Endodermal cell (in vitro differentiated cells): ENCODE data around the gene GATA3. TPM values are rescaled to one million over a fixed set of nuclear protein-coding genes. Genes with fewer than 3 reads are reported as not detected.

Experiments used
- DNase-seq: peaks from one replicate; pipeline ENCODE4 v3.0.0-alpha.2; 2017
- H3K27ac ChIP-seq: 2 replicates; pipeline ENCODE4 v1.5.1; 2013; ENCODE audit warnings: mild to moderate bottlenecking, low read depth, low read length, moderate library complexity
- H3K27me3 ChIP-seq: 2 replicates; pipeline ENCODE4 v1.6.1; 2013; ENCODE audit warnings: mild to moderate bottlenecking, low read length, moderate library complexity; ENCODE audit not compliant: insufficient read depth, control insufficient read depth, poor library complexity, severe bottlenecking
- H3K36me3 ChIP-seq: 2 replicates; pipeline ENCODE4 v1.7.0; 2013; ENCODE audit warnings: mild to moderate bottlenecking, low read length, moderate library complexity; ENCODE audit not compliant: control insufficient read depth, insufficient read depth
- H3K4me1 ChIP-seq: one replicate; pipeline ENCODE4 v1.7.0; 2013; ENCODE audit warnings: low read length; ENCODE audit not compliant: control insufficient read depth, insufficient read depth
- H3K4me3 ChIP-seq: 2 replicates; pipeline ENCODE4 v1.5.1; 2013; ENCODE audit warnings: mild to moderate bottlenecking, low read length, moderate library complexity
- H3K9ac ChIP-seq: 2 replicates; pipeline ENCODE4 v1.6.1; 2013; ENCODE audit warnings: mild to moderate bottlenecking, low read length, moderate library complexity; ENCODE audit not compliant: poor library complexity, severe bottlenecking; ENCODE audit errors: extremely low read depth
- H3K9me3 ChIP-seq: 2 replicates; pipeline ENCODE4 v1.6.1; 2013; ENCODE audit warnings: mild to moderate bottlenecking, low read length, moderate library complexity; ENCODE audit not compliant: control insufficient read depth
- H3K27ac Mint-ChIP-seq: 2 replicates; pipeline ENCODE4 v1.8.0; 2020; ENCODE audit warnings: mixed read lengths
- H3K27me3 Mint-ChIP-seq: 2 replicates; pipeline ENCODE4 v1.8.0; 2021; ENCODE audit warnings: mild to moderate bottlenecking, mixed read lengths; ENCODE audit not compliant: insufficient read depth
- H3K36me3 Mint-ChIP-seq: 2 replicates; pipeline ENCODE4 v1.8.0; 2020; ENCODE audit warnings: low read depth, mixed read lengths
- H3K4me1 Mint-ChIP-seq: 2 replicates; pipeline ENCODE4 v1.8.0; 2020; ENCODE audit warnings: mixed read lengths
- H3K4me3 Mint-ChIP-seq: 2 replicates; pipeline ENCODE4 v1.8.0; 2020; ENCODE audit warnings: mild to moderate bottlenecking, moderate library complexity, mixed read lengths
- H3K9me3 Mint-ChIP-seq: 2 replicates; pipeline ENCODE4 v1.8.0; 2020; ENCODE audit warnings: mild to moderate bottlenecking, mixed read lengths
- WGBS, 2 experiments: methylation state at CpG; one replicate each; pipeline versions ENCODE4 v1.1.5 to v1.1.7; 2013; ENCODE audit warnings: missing lambda C conversion rate in 2 of 2, mixed read lengths in 1 of 2; ENCODE audit not compliant: insufficient coverage in 1 of 2, insufficient read length in 1 of 2; 5-methylcytosine and 5-hydroxymethylcytosine counted together
- total RNA-seq, 2 donors: library from RNA; stranded (reverse); fragmentation: NEBNext Ultra II Directional in 1 of 2; extraction: Animal tissue kit (Norgen Biotek cat#: 25700) in 1 of 2; gene quantifications; 2 replicates in 1 of 2; 3 replicates in 1 of 2; pipeline ENCODE4 v1.2.1, GENCODE V29; 2021
- TF ChIP-seq, protein P1 (sequence below): fragments of 200-600 bp; sonication (generic); conservative IDR thresholded peaks from 2 replicates; pipeline ENCODE4 v1.5.0; 2021; ENCODE audit warnings: antibody characterized with exemption, mild to moderate bottlenecking

Gene GATA3
- total RNA-seq, 2 donors from 2014 or later, result 51.3 to 103 TPM

DNA sequence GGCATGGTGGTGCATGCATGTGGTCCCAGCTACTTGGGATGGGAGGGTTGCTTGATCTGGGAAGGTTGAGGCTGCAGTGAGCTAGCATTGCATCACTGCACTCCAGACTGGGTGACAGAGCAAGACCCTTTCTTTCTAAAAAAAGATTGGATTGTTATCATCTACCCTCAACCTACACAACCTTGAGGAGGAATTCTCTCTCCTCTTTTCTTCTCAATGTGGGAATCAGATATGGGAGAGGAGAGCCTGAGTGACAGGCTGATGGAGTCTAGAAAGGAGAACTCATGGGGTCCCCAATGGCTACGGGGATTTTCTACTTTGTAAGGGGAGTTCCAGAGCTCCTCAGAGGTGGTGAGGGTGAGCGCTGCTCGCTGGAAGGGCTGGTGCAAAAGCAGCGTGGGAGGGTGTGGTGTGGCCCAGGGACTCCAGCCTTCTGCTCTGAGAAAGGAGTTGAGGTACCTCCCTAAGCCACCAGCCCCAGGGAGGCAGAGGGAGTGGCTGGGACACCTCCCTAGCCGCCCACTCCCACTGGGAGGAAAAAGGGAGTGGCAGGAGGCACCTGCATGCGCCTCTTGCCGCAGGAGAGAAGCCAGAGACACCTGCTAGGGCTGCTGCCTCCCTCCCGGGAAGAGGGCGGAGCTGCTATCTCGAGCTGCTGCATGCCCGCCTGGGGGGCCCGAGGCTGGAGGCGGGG lies 48.4 kb downstream of the GATA3 start:
- DNase-seq, result peak; percentile 79
- no peak overlapping the region for H3K27ac Mint-ChIP-seq
- H3K9me3 Mint-ChIP-seq, result peaks cover 4% of the 10 kb centered on the region

GRCh38 chr10:8103543-8103942 lies 49.1 kb downstream of the GATA3 start:
- WGBS, 2 experiments, result 60 to 64% methylated on average over 6 to 8 of the region's 8 CpGs

More for the DNA sequence above, 48.4 kb downstream of the GATA3 start:
- 0 to 33% methylated on average over 2 to 13 of the region's 13 CpGs for WGBS, 2 experiments
- Mint-ChIP-seq H3K36me3 (no peaks in the 10 kb centered on the region), H3K27me3 (peaks cover 74% of the 10 kb centered on the region), H3K4me3 (no peak overlapping the region), H3K4me1 (peaks cover 28% of the 10 kb centered on the region)
- Histone ChIP-seq H3K4me3 (no peak overlapping the region), H3K27me3 (no peaks in the 10 kb centered on the region), H3K27ac (no peak overlapping the region), H3K4me1 (peaks cover 7% of the 10 kb centered on the region), H3K9me3 (no peaks in the 10 kb centered on the region), H3K9ac (no peak overlapping the region), H3K36me3 (no peaks in the 10 kb centered on the region)
- TF ChIP-seq, protein P1, sequence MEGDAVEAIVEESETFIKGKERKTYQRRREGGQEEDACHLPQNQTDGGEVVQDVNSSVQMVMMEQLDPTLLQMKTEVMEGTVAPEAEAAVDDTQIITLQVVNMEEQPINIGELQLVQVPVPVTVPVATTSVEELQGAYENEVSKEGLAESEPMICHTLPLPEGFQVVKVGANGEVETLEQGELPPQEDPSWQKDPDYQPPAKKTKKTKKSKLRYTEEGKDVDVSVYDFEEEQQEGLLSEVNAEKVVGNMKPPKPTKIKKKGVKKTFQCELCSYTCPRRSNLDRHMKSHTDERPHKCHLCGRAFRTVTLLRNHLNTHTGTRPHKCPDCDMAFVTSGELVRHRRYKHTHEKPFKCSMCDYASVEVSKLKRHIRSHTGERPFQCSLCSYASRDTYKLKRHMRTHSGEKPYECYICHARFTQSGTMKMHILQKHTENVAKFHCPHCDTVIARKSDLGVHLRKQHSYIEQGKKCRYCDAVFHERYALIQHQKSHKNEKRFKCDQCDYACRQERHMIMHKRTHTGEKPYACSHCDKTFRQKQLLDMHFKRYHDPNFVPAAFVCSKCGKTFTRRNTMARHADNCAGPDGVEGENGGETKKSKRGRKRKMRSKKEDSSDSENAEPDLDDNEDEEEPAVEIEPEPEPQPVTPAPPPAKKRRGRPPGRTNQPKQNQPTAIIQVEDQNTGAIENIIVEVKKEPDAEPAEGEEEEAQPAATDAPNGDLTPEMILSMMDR, result no peak

GRCh38 chr10:8104005-8104404 lies 49.5 kb downstream of the GATA3 start:
- H3K9me3 Mint-ChIP-seq, result peaks cover 4% of the 10 kb centered on the region
- no peaks in the 10 kb centered on the region for H3K36me3 ChIP-seq
- H3K27me3 ChIP-seq, result no peaks in the 10 kb centered on the region
- no peak overlapping the region for H3K27ac ChIP-seq
- peaks cover 25% of the 10 kb centered on the region for H3K4me1 Mint-ChIP-seq
- H3K4me3 ChIP-seq, result no peak overlapping the region
- no peak for DNase-seq
- H3K9me3 ChIP-seq, result no peaks in the 10 kb centered on the region
- 97 to 100% methylated on average over 1 to 3 of the region's 3 CpGs for WGBS, 2 experiments
- H3K4me3 Mint-ChIP-seq, result no peak overlapping the region
- peaks cover 7% of the 10 kb centered on the region for H3K4me1 ChIP-seq
- no peaks in the 10 kb centered on the region for H3K36me3 Mint-ChIP-seq
- H3K9ac ChIP-seq, result no peak overlapping the region
- TF ChIP-seq, protein P1, result no peak
- H3K27ac Mint-ChIP-seq, result no peak overlapping the region
- peaks cover 68% of the 10 kb centered on the region for H3K27me3 Mint-ChIP-seq

More at GRCh38 chr10:8103543-8103942, 49.1 kb downstream of the GATA3 start:
- Histone ChIP-seq H3K36me3 (no peaks in the 10 kb centered on the region), H3K9me3 (no peaks in the 10 kb centered on the region), H3K27me3 (no peaks in the 10 kb centered on the region), H3K4me1 (peaks cover 7% of the 10 kb centered on the region), H3K27ac (no peak overlapping the region), H3K4me3 (no peak overlapping the region), H3K9ac (no peak overlapping the region)
- Mint-ChIP-seq H3K36me3 (no peaks in the 10 kb centered on the region), H3K27ac (no peak overlapping the region), H3K4me1 (peaks cover 25% of the 10 kb centered on the region), H3K9me3 (peaks cover 4% of the 10 kb centered on the region), H3K4me3 (no peak overlapping the region), H3K27me3 (peaks cover 68% of the 10 kb centered on the region)
- no peak for DNase-seq
- TF ChIP-seq, protein P1, result no peak
